Measurements from ENCODE around the gene ALDH1A3.
A peak's percentile ranks its signal among the peaks of the same experiment; 100 is the strongest.

The ALDH1A3 gene

DNA sequence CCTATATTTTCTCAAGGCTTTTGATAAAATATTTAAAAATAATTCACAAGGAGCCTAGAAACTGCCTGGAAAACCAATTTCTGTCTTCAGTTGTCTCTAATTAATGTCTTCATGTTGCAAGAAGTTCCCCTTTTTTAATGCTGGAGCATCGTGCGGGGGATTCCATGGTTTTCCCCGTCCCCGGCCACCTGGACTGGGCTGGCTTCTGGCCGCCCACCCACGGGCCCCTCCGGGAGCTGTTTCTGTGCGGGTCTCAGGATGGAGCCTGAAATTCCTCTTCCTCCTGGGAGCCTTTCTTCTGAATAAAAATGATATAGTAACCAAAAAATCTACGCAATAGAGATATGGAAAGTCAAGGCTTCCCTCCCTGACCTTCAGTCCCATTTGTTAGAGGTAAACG, 31.5 kb downstream of the ALDH1A3 start:
- Histone ChIP-seq H3K27ac (ENCODE audit: low read depth, low read length) (no peak overlapping the region), H3K36me3 (ENCODE audit: control insufficient read depth in 5 of 5, insufficient read depth in 5 of 5, low read length in 5 of 5) (peaks cover 0 to 11% (median 0%) of the 10 kb centered on the region in 5 donors), H3K4me3 (ENCODE audit: low read depth in 1 of 5, low read length in 5 of 5) (no peak overlapping the region), H3K9me3 (ENCODE audit: control insufficient read depth in 5 of 5, low read length in 5 of 5) (no peaks in the 10 kb centered on the region), H3K4me1 (ENCODE audit: control insufficient read depth in 5 of 5, insufficient read depth in 5 of 5, low read length in 5 of 5) (peaks cover 0 to 12% (median 6%) of the 10 kb centered on the region in 5 donors), H3K9ac (ENCODE audit: low read length in 5 of 5) (no peak overlapping the region), H3K27me3 (ENCODE audit: control insufficient read depth in 5 of 5, insufficient read depth in 4 of 5, low read length in 5 of 5) (no peaks in the 10 kb centered on the region)

DNA sequence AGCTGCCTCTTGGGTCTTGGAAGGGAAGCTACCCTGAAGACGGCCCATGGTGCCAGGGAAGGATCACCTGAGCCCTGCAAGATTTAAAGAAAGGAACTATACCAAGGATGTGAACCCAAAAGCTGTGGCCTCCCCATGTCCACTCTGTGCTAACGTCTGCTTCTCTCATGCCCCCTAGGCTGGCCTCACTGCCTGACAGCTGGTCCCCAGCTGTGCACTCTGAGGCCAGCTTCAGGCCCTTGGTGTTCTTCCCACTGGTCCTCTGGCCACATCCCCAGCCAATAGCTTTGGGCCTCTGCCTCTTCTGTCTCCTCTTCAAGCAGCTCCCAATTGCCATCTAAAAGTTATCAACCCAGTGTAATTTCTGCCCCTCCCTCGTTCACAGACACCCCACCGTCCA, 34.3 kb downstream of the ALDH1A3 start:
- Histone ChIP-seq H3K9me3 (ENCODE audit: control insufficient read depth in 5 of 5, low read length in 5 of 5) (no peaks in the 10 kb centered on the region), H3K36me3 (ENCODE audit: control insufficient read depth in 5 of 5, insufficient read depth in 5 of 5, low read length in 5 of 5) (peaks cover 0 to 11% (median 0%) of the 10 kb centered on the region in 5 donors), H3K4me3 (ENCODE audit: low read depth in 1 of 5, low read length in 5 of 5) (no peak overlapping the region), H3K27ac (ENCODE audit: low read depth, low read length) (no peak overlapping the region), H3K4me1 (ENCODE audit: control insufficient read depth in 5 of 5, insufficient read depth in 5 of 5, low read length in 5 of 5) (peaks cover 0 to 27% (median 24%) of the 10 kb centered on the region in 5 donors), H3K27me3 (ENCODE audit: control insufficient read depth in 5 of 5, insufficient read depth in 4 of 5, low read length in 5 of 5) (no peaks in the 10 kb centered on the region), H3K9ac (ENCODE audit: low read length in 5 of 5) (no peak overlapping the region)

DNA sequence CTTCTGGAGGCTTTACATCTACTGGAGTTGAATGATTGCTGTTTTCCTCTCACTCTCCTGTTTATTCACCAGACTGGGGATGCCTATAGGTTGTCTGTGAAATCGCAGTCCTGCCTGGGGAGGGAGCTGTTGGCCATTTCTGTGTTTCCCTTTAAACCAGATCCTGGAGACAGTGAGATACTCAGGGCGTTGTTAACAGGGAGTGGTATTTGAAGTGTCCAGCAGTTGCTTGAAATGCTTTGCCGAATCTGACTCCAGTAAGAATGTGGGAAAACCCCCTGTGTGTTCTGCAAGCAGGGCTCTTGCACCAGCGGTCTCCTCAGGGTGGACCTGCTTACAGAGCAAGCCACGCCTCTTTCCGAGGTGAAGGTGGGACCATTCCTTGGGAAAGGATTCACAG, 35.2 kb downstream of the ALDH1A3 start:
- Histone ChIP-seq H3K27me3 (ENCODE audit: control insufficient read depth in 5 of 5, insufficient read depth in 4 of 5, low read length in 5 of 5) (peaks cover 0 to 2% (median 0%) of the 10 kb centered on the region in 5 donors), H3K27ac (ENCODE audit: low read depth, low read length) (no peak overlapping the region), H3K4me3 (ENCODE audit: low read depth in 1 of 5, low read length in 5 of 5) (no peak overlapping the region), H3K36me3 (ENCODE audit: control insufficient read depth in 5 of 5, insufficient read depth in 5 of 5, low read length in 5 of 5) (peaks cover 0 to 9% (median 0%) of the 10 kb centered on the region in 5 donors), H3K4me1 (ENCODE audit: control insufficient read depth in 5 of 5, insufficient read depth in 5 of 5, low read length in 5 of 5) (peaks cover 0 to 30% (median 29%) of the 10 kb centered on the region in 5 donors), H3K9ac (ENCODE audit: low read length in 5 of 5) (no peak overlapping the region), H3K9me3 (ENCODE audit: control insufficient read depth in 5 of 5, low read length in 5 of 5) (no peaks in the 10 kb centered on the region)

DNA sequence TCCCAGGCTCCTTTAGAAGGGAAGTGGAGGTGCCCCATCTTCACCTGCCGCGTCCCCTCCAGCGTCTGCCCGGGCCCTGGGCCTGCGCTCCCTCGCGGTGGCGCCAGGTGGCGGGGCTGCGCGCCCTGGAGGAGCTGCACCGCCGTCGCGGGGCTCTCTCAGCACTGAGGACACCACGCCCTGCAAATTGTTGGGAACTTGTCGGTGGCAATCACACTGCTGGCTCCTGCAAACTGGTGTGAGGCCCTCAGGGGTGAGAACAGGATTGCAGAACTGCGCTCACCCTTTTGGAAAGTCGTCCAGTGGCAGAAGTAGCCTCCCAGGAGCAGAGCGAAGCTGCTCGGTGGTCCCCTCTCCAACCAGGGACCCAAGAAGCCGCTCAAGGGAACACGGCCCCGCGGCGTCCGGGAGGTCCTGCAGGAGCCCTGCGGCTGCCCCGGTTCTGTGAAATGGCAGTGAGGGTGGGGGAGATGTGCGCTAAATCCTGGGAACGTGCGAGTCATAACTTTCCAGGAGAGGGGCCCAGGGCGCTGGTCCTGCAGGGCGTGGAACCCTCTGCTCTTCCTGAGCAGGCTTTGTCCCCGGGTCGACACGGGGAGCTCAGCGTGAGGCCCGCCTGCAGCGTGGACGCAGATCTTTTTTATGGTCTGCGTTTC, 38.5 kb downstream of the ALDH1A3 start:
- Histone ChIP-seq H3K36me3 (ENCODE audit: control insufficient read depth in 5 of 5, insufficient read depth in 5 of 5, low read length in 5 of 5) (peaks cover 0 to 9% (median 0%) of the 10 kb centered on the region in 5 donors), H3K27ac (ENCODE audit: low read depth, low read length) (peak overlapping the region; percentile 29), H3K27me3 (ENCODE audit: control insufficient read depth in 5 of 5, insufficient read depth in 4 of 5, low read length in 5 of 5) (peaks cover 0 to 3% (median 0%) of the 10 kb centered on the region in 5 donors), H3K9me3 (ENCODE audit: control insufficient read depth in 5 of 5, low read length in 5 of 5) (no peaks in the 10 kb centered on the region), H3K9ac (ENCODE audit: low read length in 5 of 5) (peak overlapping the region in 4 of 5 donors; percentile 60 to 64 (median 63)), H3K4me3 (ENCODE audit: low read depth in 1 of 5, low read length in 5 of 5) (peak overlapping the region; percentile 76 to 87 (median 85)), H3K4me1 (ENCODE audit: control insufficient read depth in 5 of 5, insufficient read depth in 5 of 5, low read length in 5 of 5) (peaks cover 0 to 45% (median 33%) of the 10 kb centered on the region in 5 donors)

DNA sequence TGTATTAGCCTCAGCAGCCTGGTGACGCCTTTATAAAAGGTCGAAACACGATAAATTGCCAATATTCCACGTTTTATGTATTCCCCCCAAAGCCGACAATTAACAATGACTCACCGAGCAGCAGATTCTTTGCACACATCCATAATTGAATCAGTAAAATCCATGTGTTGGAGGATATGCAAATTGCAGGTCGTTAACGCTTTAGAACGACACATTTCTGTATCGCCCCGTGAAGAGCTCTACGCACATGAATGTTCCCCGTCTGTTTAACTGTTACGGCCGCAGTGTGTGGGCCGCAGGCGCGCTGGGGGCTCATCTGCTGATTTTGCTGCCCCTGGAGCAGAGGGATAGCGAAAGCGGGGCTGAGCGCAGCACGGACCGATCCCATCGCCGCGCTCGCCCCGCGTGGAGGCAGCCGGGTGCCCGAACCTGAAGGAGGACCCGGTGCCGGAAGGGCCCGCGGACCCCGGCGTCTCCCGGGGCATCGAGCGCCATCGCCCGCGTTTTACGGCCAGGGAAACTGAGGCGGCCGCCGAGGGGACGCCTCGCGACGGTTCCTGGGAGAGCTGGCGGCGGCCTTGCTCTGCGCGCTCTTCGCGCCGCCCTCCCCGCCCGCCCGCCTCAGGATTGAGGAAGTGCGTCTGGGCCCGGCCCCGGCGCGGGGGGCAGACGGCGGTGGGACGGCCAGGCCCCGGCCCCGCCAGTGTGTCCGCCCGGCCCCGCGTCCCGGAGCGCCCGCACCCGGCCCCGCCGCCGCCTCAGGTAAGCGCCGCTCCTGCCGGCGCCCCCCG, 39.3 kb downstream of the ALDH1A3 start, which contains the start of gene LRRK1:
LRRK1 (plus strand) TSS at position 668 of the 791 bp plus-strand sequence. CDS start 5,276 bp downstream, outside the sequence.
- Histone ChIP-seq H3K27ac (ENCODE audit: low read depth, low read length) (peak within 1 kb of the TSS; percentile 29), H3K27me3 (ENCODE audit: control insufficient read depth in 5 of 5, insufficient read depth in 4 of 5, low read length in 5 of 5) (peaks cover 0 to 3% (median 0%) of the 10 kb centered on the region in 5 donors), H3K4me3 (ENCODE audit: low read depth in 1 of 5, low read length in 5 of 5) (peak within 1 kb of the TSS; percentile 76 to 87 (median 85)), H3K36me3 (ENCODE audit: control insufficient read depth in 5 of 5, insufficient read depth in 5 of 5, low read length in 5 of 5) (peaks cover 0 to 9% (median 0%) of the 10 kb centered on the region in 5 donors), H3K4me1 (ENCODE audit: control insufficient read depth in 5 of 5, insufficient read depth in 5 of 5, low read length in 5 of 5) (peaks cover 0 to 45% (median 33%) of the 10 kb centered on the region in 5 donors), H3K9me3 (ENCODE audit: control insufficient read depth in 5 of 5, low read length in 5 of 5) (no peaks in the 10 kb centered on the region), H3K9ac (ENCODE audit: low read length in 5 of 5) (peak within 1 kb of the TSS in 4 of 5 donors; percentile 64 to 75 (median 71))

DNA sequence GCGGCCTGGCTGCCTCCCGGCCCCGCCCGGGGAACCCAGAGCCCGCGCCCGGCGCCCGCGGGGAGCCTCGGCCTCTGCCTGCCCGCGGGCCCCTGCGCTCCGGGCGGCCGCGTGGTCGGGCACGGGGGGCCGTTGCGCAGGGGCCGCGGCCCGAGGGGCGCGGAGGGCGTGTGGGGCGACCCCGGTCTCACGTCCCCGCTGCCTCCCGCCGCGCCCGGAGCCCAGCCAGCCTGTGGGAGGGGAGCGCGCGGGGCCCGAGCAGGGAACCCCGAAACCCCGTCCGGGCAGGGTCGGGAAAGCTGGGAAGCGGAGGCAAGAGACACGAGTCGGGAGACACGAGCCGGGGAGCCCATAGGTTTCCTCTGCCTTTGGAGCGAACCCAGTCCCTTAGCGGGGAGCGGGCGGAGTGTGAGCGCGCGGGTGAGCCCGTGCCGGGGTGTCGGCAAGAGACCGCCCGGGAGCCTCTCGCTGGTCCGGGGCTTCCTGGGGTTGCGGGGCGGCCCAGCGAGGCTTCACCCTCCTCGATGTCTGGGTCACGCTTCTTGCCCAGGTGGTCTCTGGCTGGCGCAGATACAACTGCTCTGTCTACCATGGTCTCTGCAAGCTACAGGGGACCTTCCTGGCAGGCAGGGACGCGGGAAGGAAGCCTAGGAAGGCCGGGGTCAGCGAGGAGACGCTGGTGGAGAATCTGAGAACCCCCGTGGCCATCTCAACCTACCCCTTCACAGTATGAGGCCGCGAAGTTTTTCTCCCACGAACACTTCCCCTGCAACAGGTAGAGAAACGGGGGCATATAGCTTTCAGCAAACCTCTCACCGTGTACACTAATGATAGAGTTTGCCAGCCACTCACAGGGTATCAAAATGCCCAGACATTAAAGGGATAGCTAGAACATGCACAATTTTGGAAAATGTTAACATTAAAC, 40.1 kb downstream of the ALDH1A3 start:
- Histone ChIP-seq H3K36me3 (ENCODE audit: control insufficient read depth in 5 of 5, insufficient read depth in 5 of 5, low read length in 5 of 5) (peaks cover 0 to 12% (median 0%) of the 10 kb centered on the region in 5 donors), H3K27ac (ENCODE audit: low read depth, low read length) (no peak overlapping the region), H3K27me3 (ENCODE audit: control insufficient read depth in 5 of 5, insufficient read depth in 4 of 5, low read length in 5 of 5) (peaks cover 0 to 3% (median 0%) of the 10 kb centered on the region in 5 donors), H3K9ac (ENCODE audit: low read length in 5 of 5) (peak overlapping the region in 4 of 5 donors; percentile 21 to 75 (median 71)), H3K4me3 (ENCODE audit: low read depth in 1 of 5, low read length in 5 of 5) (peak overlapping the region; percentile 65 to 86 (median 73)), H3K9me3 (ENCODE audit: control insufficient read depth in 5 of 5, low read length in 5 of 5) (no peaks in the 10 kb centered on the region), H3K4me1 (ENCODE audit: control insufficient read depth in 5 of 5, insufficient read depth in 5 of 5, low read length in 5 of 5) (peaks cover 0 to 45% (median 33%) of the 10 kb centered on the region in 5 donors)

DNA sequence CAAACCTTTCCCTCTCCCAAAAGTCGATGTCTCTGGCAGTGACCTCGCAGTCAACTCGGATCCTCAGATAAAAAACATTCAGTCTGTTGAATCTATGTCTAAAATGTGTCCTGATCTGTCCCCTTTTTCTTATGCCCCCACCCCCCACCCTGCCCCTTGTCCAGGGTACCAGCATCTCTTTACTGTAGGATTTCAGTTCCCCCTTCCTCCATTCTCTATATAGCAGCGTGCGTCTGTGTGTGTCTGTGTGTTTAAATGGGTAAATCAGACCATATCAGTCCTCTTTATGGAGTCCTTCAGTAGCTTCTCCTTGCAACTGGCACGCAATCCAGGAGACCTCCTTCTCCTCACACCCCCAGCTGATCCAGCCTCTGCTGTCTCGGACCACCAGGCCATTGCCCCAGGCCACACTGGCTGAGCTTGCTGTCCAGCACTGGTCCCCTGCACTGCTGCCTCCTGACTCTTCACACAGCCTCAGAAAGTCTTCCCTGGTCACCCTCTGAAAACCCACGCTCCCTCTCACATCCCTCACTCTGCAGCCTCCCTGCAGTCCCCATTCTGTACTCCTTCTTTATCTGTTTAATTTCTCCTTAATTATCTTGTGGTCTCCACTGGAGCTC, 41.0 kb downstream of the ALDH1A3 start:
- Histone ChIP-seq H3K4me3 (ENCODE audit: low read depth in 1 of 5, low read length in 5 of 5) (peak overlapping the region in 3 of 5 donors; percentile 17 to 86 (median 85)), H3K27ac (ENCODE audit: low read depth, low read length) (no peak overlapping the region), H3K9me3 (ENCODE audit: control insufficient read depth in 5 of 5, low read length in 5 of 5) (no peaks in the 10 kb centered on the region), H3K9ac (ENCODE audit: low read length in 5 of 5) (no peak overlapping the region), H3K4me1 (ENCODE audit: control insufficient read depth in 5 of 5, insufficient read depth in 5 of 5, low read length in 5 of 5) (peaks cover 0 to 45% (median 33%) of the 10 kb centered on the region in 5 donors), H3K27me3 (ENCODE audit: control insufficient read depth in 5 of 5, insufficient read depth in 4 of 5, low read length in 5 of 5) (peaks cover 0 to 3% (median 0%) of the 10 kb centered on the region in 5 donors), H3K36me3 (ENCODE audit: control insufficient read depth in 5 of 5, insufficient read depth in 5 of 5, low read length in 5 of 5) (peaks cover 0 to 11% (median 4%) of the 10 kb centered on the region in 5 donors)

DNA sequence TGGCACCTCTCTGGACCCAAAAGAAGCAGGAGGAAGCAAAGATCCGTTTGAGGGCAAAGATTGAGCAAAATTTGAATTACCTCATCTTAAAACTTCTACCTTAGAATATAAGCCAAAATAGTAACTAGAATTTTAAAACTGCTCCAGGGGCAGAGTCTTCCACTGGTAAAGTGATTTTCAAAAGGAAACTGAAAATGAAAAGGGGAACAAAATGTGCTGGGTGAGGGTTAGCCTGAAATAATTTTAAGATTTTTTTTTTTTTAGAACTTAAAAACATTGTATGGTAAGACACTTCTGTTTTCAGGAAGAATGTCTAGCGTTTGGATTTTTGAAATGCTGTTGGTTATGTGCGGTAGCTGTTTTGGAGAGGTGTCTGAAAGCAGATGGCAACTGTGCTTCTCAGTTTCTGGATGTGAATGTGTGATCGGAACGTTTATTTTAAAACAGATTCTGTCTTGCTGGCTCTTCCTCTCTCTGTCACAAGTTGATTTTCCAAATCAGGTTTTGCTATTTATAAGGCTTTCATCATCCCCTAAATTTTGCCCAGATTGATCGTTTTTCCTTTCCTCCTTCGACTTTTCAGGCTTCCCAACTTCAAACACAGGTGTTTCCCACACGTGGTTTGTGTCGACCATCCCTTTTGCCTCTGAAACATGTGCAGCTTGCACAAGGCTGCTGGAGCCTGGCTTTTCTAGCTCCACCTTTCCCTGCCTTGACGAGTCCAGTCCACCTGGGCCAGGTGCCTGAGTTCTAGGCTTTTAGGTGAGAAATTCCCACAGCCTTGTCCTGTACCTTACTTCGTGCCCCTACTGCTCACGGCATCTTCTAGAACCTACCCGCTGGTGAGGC, 42.8 kb downstream of the ALDH1A3 start:
- peak overlapping the region in 1 of 5 donors; percentile 9 for H3K4me3 ChIP-seq (ENCODE audit: low read depth in 1 of 5, low read length in 5 of 5)
- peaks cover 0 to 3% (median 0%) of the 10 kb centered on the region in 5 donors for H3K27me3 ChIP-seq (ENCODE audit: control insufficient read depth in 5 of 5, insufficient read depth in 4 of 5, low read length in 5 of 5)
- peaks cover 3 to 21% (median 12%) of the 10 kb centered on the region in 5 donors for H3K36me3 ChIP-seq (ENCODE audit: control insufficient read depth in 5 of 5, insufficient read depth in 5 of 5, low read length in 5 of 5)

More for the DNA sequence above, 42.8 kb downstream of the ALDH1A3 start:
- H3K4me1 ChIP-seq (ENCODE audit: control insufficient read depth in 5 of 5, insufficient read depth in 5 of 5, low read length in 5 of 5): peaks cover 0 to 42% (median 33%) of the 10 kb centered on the region in 5 donors
- H3K27ac ChIP-seq (ENCODE audit: low read depth, low read length): no peak overlapping the region
- no peak overlapping the region for H3K9ac ChIP-seq (ENCODE audit: low read length in 5 of 5)
- no peaks in the 10 kb centered on the region for H3K9me3 ChIP-seq (ENCODE audit: control insufficient read depth in 5 of 5, low read length in 5 of 5)
